Right atrium auricular region (tissue), 2 donors: ENCODE data around the gene EPHA3. TPM values are rescaled to one million over a fixed set of nuclear protein-coding genes. Genes with fewer than 3 reads are reported as not detected.

Experiments
- DNase-seq: peaks from one replicate; pipeline ENCODE4 v3.0.0-alpha.2; 2019; ENCODE audit warnings: low spot score
- H3K27ac ChIP-seq, 2 donors: fragments of 200-600 bp; sonication (generic); 1 replicate in 1 of 2; 2 replicates in 1 of 2; pipeline ENCODE4 v1.5.1; 2016 to 2019
- H3K27me3 ChIP-seq, 2 donors: fragments of 200-600 bp; sonication (generic); one replicate each; pipeline versions ENCODE4 v1.5.1 to v1.6.0; 2017 to 2019
- H3K36me3 ChIP-seq: fragments of 200-600 bp; sonication (generic); one replicate; pipeline ENCODE4 v1.5.1; 2016
- H3K4me1 ChIP-seq, 2 donors: fragments of 200-600 bp; sonication (generic); one replicate each; pipeline versions ENCODE4 v1.5.1 to v1.6.0; 2017 to 2019
- H3K4me3 ChIP-seq, 2 donors: fragments of 200-600 bp; sonication (generic); 1 replicate in 1 of 2; 2 replicates in 1 of 2; pipeline ENCODE4 v1.5.1; 2017 to 2019; ENCODE audit warnings: mild to moderate bottlenecking in 1 of 2, moderate library complexity in 1 of 2
- H3K9me3 ChIP-seq, 2 donors: fragments of 200-600 bp; sonication (generic); one replicate each; pipeline ENCODE4 v1.5.1; 2019
- total RNA-seq, 2 donors: library from RNA; depleted of rRNA; stranded (reverse); fragments of >200 nt; gene quantifications; one replicate each; pipeline ENCODE4 v1.1.0, GENCODE V29; 2016
- TF ChIP-seq, protein P1 (sequence below), 2 donors: fragments of 200-600 bp; sonication (generic); IDR thresholded peaks; one replicate each; pipeline ENCODE4 v1.5.1; 2019; ENCODE audit warnings: antibody characterized with exemption in 2 of 2

The EPHA3 gene
- total RNA-seq = 1 to 10 TPM; 5.3 to 5.4 TPM

DNA sequence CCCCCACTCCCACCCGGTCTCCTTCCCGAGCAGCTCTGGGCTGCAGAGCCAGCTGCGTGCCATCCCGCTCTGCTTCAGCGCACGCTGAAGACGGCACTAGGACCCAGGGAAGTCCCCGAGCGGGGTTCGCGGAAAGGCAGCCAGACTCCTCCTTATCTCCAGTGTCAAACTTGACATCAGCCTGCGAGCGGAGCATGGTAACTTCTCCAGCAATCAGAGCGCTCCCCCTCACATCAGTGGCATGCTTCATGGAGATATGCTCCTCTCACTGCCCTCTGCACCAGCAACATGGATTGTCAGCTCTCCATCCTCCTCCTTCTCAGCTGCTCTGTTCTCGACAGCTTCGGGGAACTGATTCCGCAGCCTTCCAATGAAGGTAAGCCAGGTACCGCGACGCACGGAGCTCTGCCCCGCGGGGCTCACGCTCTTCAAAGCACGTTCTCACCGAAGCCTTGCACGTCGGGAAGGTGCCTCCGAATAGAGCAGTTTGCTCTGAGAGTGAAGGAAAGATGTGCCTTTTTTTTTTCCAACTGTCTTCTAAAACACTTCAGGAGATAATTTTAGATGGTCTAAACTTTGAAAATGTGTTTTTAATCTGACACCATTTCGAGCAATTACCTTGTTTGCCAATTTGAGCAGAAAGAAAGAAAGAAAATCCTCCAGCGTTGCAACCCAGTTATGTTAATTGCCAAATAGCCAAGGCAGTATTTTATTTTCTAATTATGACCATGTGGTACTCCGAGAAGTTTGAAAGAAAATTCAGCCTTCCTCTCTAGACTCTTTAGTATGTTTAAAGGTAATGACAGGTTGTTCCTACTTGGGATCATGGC is at the start of gene EPHA3:
Gene EPHA3 (plus strand): TSS at position 161 of the 830 bp plus-strand sequence. CDS start 128 bp downstream, at position 289.
- DNase-seq = peak; percentile 83
- peak within 1 kb of the TSS in 1 of 2 donors; percentile 22 for H3K27ac ChIP-seq

DNA sequence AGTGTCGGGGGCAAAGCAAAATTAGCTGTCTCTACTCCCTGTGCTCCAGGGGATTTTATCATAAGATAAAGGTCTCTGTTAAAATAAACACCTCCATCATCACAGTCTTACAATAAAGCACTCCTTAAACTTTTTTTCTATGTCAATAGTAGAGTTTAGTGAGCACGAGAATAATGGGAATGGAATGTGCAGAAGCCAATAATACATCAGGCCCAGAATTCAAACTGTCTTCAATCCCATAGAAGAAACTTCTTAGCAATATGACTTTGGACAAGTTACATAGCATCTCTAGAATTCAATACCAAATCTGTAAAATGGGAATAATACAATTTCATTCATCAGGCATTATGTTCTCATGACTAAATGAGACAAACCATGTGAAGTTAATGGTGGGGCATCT is 49.0 kb upstream of the EPHA3 start:
- Histone ChIP-seq H3K36me3 (no peaks in the 10 kb centered on the region), H3K27me3 (no peaks in the 10 kb centered on the region), H3K9me3 (no peaks in the 10 kb centered on the region), H3K27ac (no peak overlapping the region), H3K4me3 (no peak overlapping the region), H3K4me1 (no peaks in the 10 kb centered on the region)
- TF ChIP-seq, protein P1, sequence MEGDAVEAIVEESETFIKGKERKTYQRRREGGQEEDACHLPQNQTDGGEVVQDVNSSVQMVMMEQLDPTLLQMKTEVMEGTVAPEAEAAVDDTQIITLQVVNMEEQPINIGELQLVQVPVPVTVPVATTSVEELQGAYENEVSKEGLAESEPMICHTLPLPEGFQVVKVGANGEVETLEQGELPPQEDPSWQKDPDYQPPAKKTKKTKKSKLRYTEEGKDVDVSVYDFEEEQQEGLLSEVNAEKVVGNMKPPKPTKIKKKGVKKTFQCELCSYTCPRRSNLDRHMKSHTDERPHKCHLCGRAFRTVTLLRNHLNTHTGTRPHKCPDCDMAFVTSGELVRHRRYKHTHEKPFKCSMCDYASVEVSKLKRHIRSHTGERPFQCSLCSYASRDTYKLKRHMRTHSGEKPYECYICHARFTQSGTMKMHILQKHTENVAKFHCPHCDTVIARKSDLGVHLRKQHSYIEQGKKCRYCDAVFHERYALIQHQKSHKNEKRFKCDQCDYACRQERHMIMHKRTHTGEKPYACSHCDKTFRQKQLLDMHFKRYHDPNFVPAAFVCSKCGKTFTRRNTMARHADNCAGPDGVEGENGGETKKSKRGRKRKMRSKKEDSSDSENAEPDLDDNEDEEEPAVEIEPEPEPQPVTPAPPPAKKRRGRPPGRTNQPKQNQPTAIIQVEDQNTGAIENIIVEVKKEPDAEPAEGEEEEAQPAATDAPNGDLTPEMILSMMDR (IDR thresholded peaks at IDR 0.05) = no peak
- no peak for DNase-seq

More for the DNA sequence above, at the start of gene EPHA3:
- TF ChIP-seq, protein P1 (IDR thresholded peaks at IDR 0.05) = no peak
- H3K27me3 ChIP-seq = no peaks in the 10 kb centered on the region
- no peaks in the 10 kb centered on the region for H3K9me3 ChIP-seq
- H3K36me3 ChIP-seq = no peaks in the 10 kb centered on the region
- peaks cover 0 to 7% of the 10 kb centered on the region in 2 donors for H3K4me1 ChIP-seq
- peak within 1 kb of the TSS; percentile 40 to 56 for H3K4me3 ChIP-seq

DNA sequence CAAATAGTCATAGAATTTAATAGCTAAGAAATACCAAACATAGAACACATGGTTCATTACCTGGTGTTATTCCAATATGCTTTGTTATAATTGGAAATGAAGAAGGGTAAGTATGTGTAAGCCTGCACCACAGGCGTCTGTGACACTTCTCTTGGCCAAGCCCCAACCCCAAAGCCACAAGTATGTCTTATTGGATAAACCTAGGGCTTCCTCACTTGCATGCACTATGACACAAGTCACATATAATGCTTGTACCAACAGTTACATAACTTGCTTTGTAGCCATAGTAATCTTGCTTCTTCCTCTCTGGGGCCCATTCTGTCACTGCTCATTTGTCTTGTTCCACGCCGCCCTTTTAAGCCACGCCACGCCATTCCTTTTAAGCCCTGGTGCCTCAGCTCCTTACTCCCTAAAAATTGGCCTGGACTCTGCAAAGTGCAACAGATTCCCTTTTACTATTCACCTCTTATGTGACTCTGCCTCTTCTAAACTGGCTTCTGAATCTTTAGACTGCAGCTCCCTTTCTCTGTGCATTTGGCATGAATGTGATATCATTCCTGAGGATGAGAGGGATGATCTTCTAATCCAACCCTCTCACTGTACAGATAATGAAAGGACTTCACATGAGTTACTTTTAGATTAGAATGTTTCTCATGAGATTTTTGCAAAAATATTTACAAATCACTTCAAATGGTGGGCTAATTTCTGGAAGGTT is 48.1 kb upstream of the EPHA3 start:
- DNase-seq = no peak
- Histone ChIP-seq H3K36me3 (no peaks in the 10 kb centered on the region), H3K9me3 (no peaks in the 10 kb centered on the region), H3K27me3 (no peaks in the 10 kb centered on the region), H3K27ac (no peak overlapping the region), H3K4me3 (no peak overlapping the region), H3K4me1 (no peaks in the 10 kb centered on the region)
- TF ChIP-seq, protein P1 (IDR thresholded peaks at IDR 0.05) = no peak

DNA sequence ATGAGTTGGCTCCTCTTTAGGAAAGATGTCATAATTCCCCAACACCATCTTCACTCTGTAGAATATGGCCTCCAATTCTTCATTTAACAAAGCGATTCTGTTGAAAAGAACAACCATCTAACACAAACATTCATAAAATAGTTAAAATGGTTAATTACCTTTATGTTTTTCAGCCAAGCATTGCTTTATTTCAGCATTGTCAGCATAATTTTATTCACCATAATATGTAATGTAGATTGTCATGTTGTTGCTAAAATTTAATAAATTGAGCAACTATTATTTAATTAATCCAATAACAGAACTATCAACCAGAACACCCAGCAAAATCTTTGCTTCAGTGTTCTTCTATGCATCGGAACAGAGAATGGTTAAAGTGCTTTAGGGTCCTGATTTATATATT is 46.2 kb upstream of the EPHA3 start:
- H3K4me1 ChIP-seq = no peaks in the 10 kb centered on the region
- H3K27me3 ChIP-seq = no peaks in the 10 kb centered on the region
- H3K4me3 ChIP-seq = no peak overlapping the region
- TF ChIP-seq, protein P1 (IDR thresholded peaks at IDR 0.05) = no peak
- H3K9me3 ChIP-seq = no peaks in the 10 kb centered on the region
- no peaks in the 10 kb centered on the region for H3K36me3 ChIP-seq
- no peak for DNase-seq
- H3K27ac ChIP-seq = no peak overlapping the region

DNA sequence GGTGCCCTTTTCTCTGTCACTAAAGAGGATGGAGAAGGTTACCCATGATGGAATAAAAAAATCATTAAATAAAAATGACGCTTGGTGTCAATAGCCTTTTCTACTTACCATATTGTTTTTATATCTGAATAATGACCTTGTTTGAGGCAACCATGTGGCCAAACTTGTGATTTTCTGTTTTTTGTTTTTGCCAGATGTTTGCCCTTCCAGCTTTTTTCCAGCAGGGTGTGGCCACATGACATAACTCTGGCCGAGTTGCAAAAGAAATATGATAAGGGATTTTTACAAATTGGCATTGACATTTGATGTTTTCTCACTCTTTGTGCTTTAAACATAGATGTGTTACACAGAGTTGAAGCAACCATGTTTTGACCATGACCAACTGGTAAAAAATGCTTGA is 39.7 kb upstream of the EPHA3 start:
- H3K36me3 ChIP-seq = no peaks in the 10 kb centered on the region
- TF ChIP-seq, protein P1 (IDR thresholded peaks at IDR 0.05) = no peak
- no peak overlapping the region for H3K27ac ChIP-seq
- no peaks in the 10 kb centered on the region for H3K4me1 ChIP-seq
- H3K4me3 ChIP-seq = no peak overlapping the region
- H3K27me3 ChIP-seq = no peaks in the 10 kb centered on the region
- no peaks in the 10 kb centered on the region for H3K9me3 ChIP-seq
- DNase-seq = no peak
